ENCODE measurements around the gene GABBR2. TPM values are rescaled to one million over a fixed set of nuclear protein-coding genes. Genes with fewer than 3 reads are reported as not detected.

GABBR2 gene
- total and polyA plus RNA-seq, 9 of the 15 experiments (the other 6 are each of a cell fraction or from before 2014, with no cell fraction given) = 0.15 to 1.9 (median 0.32) TPM

DNA sequence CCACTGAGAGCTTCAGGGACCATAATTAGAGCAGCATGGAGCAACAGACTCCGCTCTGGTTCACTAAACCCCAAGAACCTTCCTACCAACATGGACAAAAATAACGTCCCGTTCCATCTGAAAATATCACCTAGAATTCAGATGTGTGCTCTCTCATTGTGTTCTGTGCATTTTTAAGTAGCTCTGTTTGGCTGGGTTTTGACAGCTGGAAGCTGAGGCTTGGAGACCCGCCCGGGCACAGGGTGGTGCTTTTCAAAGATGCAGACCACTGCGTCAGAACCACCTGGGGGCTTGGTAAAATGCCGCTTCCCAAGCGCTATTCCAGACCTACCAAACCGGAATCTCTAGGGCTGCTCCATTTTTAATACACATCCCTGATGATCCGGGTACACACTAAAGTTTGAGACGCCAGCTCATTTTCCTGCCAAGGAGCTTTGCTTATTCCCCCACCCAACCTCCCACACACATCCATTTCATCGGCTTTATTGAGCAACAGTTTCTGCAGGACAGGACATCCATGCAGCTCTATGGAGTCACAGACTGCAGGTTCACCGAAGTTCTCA is 104.8 kb downstream of the GABBR2 start:
- in situ Hi-C loops (cut with MboI) = no loop called here
- ATAC-seq = peak; percentile 23; the same call in 1 of the 3 replicates
- Histone ChIP-seq H3K27ac (ENCODE audit: extremely low read depth, low read depth, low read length) (no peak overlapping the region), H3K4me2 (ENCODE audit: insufficient read depth, low read length) (no peak overlapping the region), H3K9me3 (replicated peaks; ENCODE audit: control insufficient read depth, insufficient read depth, low read depth, low read length) (no peaks in the 10 kb centered on the region), H4K20me1 (replicated peaks; ENCODE audit: control insufficient read depth, insufficient read depth, low read length) (0 out of 2 replicates have a peak, but pooled peaks cover 3% of the 10 kb centered on the region), H3K9me1 (ENCODE audit: control insufficient read depth, insufficient read depth, low read length) (no peaks in the 10 kb centered on the region), H3K79me2 (ENCODE audit: control insufficient read depth, insufficient read depth, low read length) (no peaks in the 10 kb centered on the region), H2AFZ (ENCODE audit: low read depth, low read length) (no peak overlapping the region), H3K4me3 (no peak overlapping the region), H3K36me3 (ENCODE audit: control insufficient read depth, insufficient read depth, low read length) (no peaks in the 10 kb centered on the region), H3K27me3 (ENCODE audit: control insufficient read depth in 2 of 2, insufficient read depth in 2 of 2, low read length in 2 of 2) (peaks cover 26 to 34% of the 10 kb centered on the region in 2 experiments), H3K9ac (ENCODE audit: insufficient read depth in 1 of 2, low read depth in 2 of 2, low read length in 2 of 2) (no peak overlapping the region), H3K4me1 (replicated peaks in 1 of 2; ENCODE audit: control insufficient read depth in 2 of 2, insufficient read depth in 2 of 2, low read length in 2 of 2) (no peaks in the 10 kb centered on the region)
- no peak for FAIRE-seq
- WGBS (ENCODE audit: insufficient coverage, low coverage, missing lambda C conversion rate) = 4% methylated on average over 12 of the region's 13 CpGs
- intact Hi-C loops (cut with micrococcal nuclease) = no loop called here
- ChIA-PET CTCF (ENCODE audit: low intra/inter-chr PET ratio) (no interaction called here), POLR2A (interaction anchor here (1.0 to 1.5 kb wide), 2 partner anchors 12 to 24 kb away, joined by 3 to 7 read pairs; no protein-coding TSS in a partner anchor)
- TF ChIP-seq RBFOX2 (IDR thresholded peaks at IDR 0.05; ENCODE audit: low read depth, low read length) (no peak), CC2D1A (IDR thresholded peaks at IDR 0.05) (no peak), RBM22 (IDR thresholded peaks at IDR 0.05; ENCODE audit: low read depth, low read length, poor library complexity, severe bottlenecking) (no peak), CEBPG (CRISPR knock-in tag; IDR thresholded peaks at IDR 0.05) (no peak), CEBPG (tag; conservative IDR thresholded peaks at IDR 0.05 in 1 of 2, IDR thresholded peaks at IDR 0.05 in 1 of 2) (peak; percentile 45 to 79; a peak in 3 of 4 replicates), CEBPB (tag; IDR thresholded peaks at IDR 0.05) (peak; percentile 54; the same call in 1 of the 2 replicates), ZNF707 (CRISPR knock-in tag; conservative IDR thresholded peaks at IDR 0.05) (no peak)
- TF ChIP-seq, protein P1, sequence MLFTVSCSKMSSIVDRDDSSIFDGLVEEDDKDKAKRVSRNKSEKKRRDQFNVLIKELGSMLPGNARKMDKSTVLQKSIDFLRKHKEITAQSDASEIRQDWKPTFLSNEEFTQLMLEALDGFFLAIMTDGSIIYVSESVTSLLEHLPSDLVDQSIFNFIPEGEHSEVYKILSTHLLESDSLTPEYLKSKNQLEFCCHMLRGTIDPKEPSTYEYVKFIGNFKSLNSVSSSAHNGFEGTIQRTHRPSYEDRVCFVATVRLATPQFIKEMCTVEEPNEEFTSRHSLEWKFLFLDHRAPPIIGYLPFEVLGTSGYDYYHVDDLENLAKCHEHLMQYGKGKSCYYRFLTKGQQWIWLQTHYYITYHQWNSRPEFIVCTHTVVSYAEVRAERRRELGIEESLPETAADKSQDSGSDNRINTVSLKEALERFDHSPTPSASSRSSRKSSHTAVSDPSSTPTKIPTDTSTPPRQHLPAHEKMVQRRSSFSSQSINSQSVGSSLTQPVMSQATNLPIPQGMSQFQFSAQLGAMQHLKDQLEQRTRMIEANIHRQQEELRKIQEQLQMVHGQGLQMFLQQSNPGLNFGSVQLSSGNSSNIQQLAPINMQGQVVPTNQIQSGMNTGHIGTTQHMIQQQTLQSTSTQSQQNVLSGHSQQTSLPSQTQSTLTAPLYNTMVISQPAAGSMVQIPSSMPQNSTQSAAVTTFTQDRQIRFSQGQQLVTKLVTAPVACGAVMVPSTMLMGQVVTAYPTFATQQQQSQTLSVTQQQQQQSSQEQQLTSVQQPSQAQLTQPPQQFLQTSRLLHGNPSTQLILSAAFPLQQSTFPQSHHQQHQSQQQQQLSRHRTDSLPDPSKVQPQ (CRISPR knock-in tag; IDR thresholded peaks at IDR 0.05; ENCODE audit: borderline replicate concordance) = no peak
- DNase-seq (ENCODE audit: extremely low read depth in 1 of 4, low spot score in 3 of 4) = no peak
- no TSS peak for BruUV-seq (replicated peaks)

All from K562 (cell line).